RWPE2 (cell line): ENCODE data around the gene CA10.

ENCODE experiments used
- ATAC-seq: fragments of 200-7000 bp; cut with Tn5 transposase; 3 replicates; pipeline ENCODE4 v1.9.1; 2021; ENCODE audit warnings: low read depth
- DNase-seq: peaks from one replicate; pipeline ENCODE4 v3.0.0-alpha.2; 2020; ENCODE audit warnings: low spot score
- H3K27ac ChIP-seq: fragments of 450-650 bp; 2 replicates; pipeline ENCODE4 v1.5.1; 2017; ENCODE audit warnings: mild to moderate bottlenecking; ENCODE audit not compliant: poor library complexity, severe bottlenecking
- H3K27me3 ChIP-seq: fragments of 250-450 bp; sonication (Bioruptor Pico); 2 replicates; pipeline ENCODE4 v1.5.1; 2021; ENCODE audit warnings: mild to moderate bottlenecking, moderate library complexity; ENCODE audit not compliant: insufficient read depth, poor library complexity, severe bottlenecking
- H3K36me3 ChIP-seq: fragments of 250-450 bp; sonication (Bioruptor Pico); 2 replicates; pipeline ENCODE4 v1.5.1; 2020; ENCODE audit warnings: low read depth, mild to moderate bottlenecking, moderate library complexity
- H3K4me1 ChIP-seq: fragments of 250-450 bp; sonication (Bioruptor Pico); 2 replicates; pipeline ENCODE4 v1.5.1; 2021; ENCODE audit warnings: mild to moderate bottlenecking, moderate library complexity; ENCODE audit not compliant: insufficient read depth, poor library complexity, severe bottlenecking
- H3K4me3 ChIP-seq: fragments of 250-450 bp; sonication (Bioruptor Pico); 2 replicates; pipeline ENCODE4 v1.5.1; 2021; ENCODE audit warnings: mild to moderate bottlenecking, moderate library complexity; ENCODE audit not compliant: severe bottlenecking
- H3K9me3 ChIP-seq: fragments of 250-450 bp; sonication (Bioruptor Pico); 2 replicates; pipeline ENCODE4 v1.5.1; 2021; ENCODE audit warnings: mild to moderate bottlenecking, moderate library complexity; ENCODE audit not compliant: severe bottlenecking
- CTCF ChIP-seq: fragments of 450-650 bp; IDR thresholded peaks from one replicate; pipeline ENCODE4 v1.5.1; 2017; ENCODE audit warnings: mild to moderate bottlenecking, moderate library complexity; ENCODE audit not compliant: poor library complexity, severe bottlenecking

CA10 gene

GRCh38 chr17:52047086-52047485, 111.4 kb downstream of the CA10 start:
- DNase-seq, result no peak
- Histone ChIP-seq H3K4me1 (no peaks in the 10 kb centered on the region), H3K4me3 (no peak overlapping the region), H3K27me3 (peaks cover 9% of the 10 kb centered on the region), H3K27ac (no peak overlapping the region), H3K36me3 (no peaks in the 10 kb centered on the region), H3K9me3 (no peaks in the 10 kb centered on the region)
- ATAC-seq, result no peak
- TF ChIP-seq CTCF, result no peak

DNA sequence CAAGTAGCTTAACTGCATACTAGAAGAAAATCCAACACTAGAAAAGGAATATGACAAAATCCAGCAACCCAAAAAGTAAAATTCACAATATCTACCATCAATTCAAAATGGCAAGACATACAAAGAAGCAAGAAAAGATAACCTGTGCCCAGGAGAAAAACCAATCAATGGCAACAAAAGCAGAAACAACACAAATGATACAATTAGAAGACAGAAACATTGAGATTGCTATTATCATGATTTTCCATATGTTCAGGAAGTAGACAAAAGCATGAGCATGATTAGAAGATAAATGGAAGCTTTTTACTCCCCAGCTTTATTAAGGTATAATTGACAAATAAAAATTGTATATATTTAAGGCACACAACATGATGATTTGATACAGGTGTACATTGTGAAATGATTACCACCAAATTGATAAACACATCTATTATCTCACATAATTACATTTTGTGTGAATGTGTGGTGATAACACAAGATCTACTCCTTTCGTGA, 117.3 kb downstream of the CA10 start:
- peaks cover 6% of the 10 kb centered on the region for H3K27me3 ChIP-seq
- DNase-seq, result no peak
- no peaks in the 10 kb centered on the region for H3K36me3 ChIP-seq
- no peak overlapping the region for H3K4me3 ChIP-seq
- H3K27ac ChIP-seq, result no peak overlapping the region
- no peak for TF ChIP-seq CTCF
- H3K4me1 ChIP-seq, result no peaks in the 10 kb centered on the region
- ATAC-seq, result no peak
- H3K9me3 ChIP-seq, result no peaks in the 10 kb centered on the region

GRCh38 chr17:52036416-52036815, 122.1 kb downstream of the CA10 start:
- no peak for ATAC-seq
- Histone ChIP-seq H3K9me3 (no peaks in the 10 kb centered on the region), H3K27ac (no peak overlapping the region), H3K4me1 (no peaks in the 10 kb centered on the region), H3K4me3 (no peak overlapping the region), H3K36me3 (no peaks in the 10 kb centered on the region), H3K27me3 (no peaks in the 10 kb centered on the region)
- TF ChIP-seq CTCF, result no peak
- no peak for DNase-seq

- H3K4me1 ChIP-seq, result no peaks in the 10 kb centered on the region
- DNase-seq (no peak), ATAC-seq (no peak)
- no peak for TF ChIP-seq CTCF
- H3K9me3 ChIP-seq, result no peaks in the 10 kb centered on the region
- H3K27ac ChIP-seq, result no peak overlapping the region
- H3K36me3 ChIP-seq, result no peaks in the 10 kb centered on the region
- no peak overlapping the region for H3K4me3 ChIP-seq
- H3K27me3 ChIP-seq, result no peaks in the 10 kb centered on the region
Observed at GRCh38 chr17:52035336-52035915, 123.1 kb downstream of the CA10 start.

- Histone ChIP-seq H3K4me1 (peaks cover 8% of the 10 kb centered on the region), H3K27me3 (no peaks in the 10 kb centered on the region), H3K9me3 (no peaks in the 10 kb centered on the region), H3K4me3 (no peak overlapping the region), H3K36me3 (no peaks in the 10 kb centered on the region), H3K27ac (no peak overlapping the region)
- ATAC-seq (no peak), DNase-seq (no peak)
- TF ChIP-seq CTCF, result no peak
Observed at GRCh38 chr17:52032454-52032853, 126.1 kb downstream of the CA10 start.
